ENCODE results near the gene PAK3.

PAK3 gene

DNA sequence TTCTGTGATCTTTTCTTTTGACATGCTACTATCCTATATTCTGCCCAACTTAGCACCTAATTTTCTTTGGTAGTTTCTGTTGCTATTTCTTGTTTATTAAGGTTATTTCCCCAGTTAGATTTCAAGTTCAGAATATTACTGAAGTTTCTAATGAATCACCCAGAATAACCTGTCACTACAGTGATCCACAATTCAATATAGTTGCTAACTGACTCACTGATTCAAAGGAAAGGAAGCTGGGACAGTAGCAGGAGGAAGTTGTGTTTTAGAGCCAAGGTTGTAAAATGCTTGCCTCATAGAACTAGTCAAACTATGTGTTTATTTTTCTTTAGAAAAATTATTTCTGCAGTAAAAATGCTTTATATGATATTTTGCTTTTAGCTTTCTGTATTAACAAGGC lies 37.4 kb downstream of the PAK3 start:
- DNase-seq: no peak
- Histone ChIP-seq H3K27me3 (ENCODE audit: insufficient read depth, low read depth, severe bottlenecking) (peaks cover 1% of the 10 kb centered on the region), H3K27ac (no peak overlapping the region), H3K9me3 (ENCODE audit: severe bottlenecking) (no peaks in the 10 kb centered on the region), H3K36me3 (no peaks in the 10 kb centered on the region), H3K4me3 (ENCODE audit: low read depth, low read length) (no peak overlapping the region)
- TF ChIP-seq, protein P1, sequence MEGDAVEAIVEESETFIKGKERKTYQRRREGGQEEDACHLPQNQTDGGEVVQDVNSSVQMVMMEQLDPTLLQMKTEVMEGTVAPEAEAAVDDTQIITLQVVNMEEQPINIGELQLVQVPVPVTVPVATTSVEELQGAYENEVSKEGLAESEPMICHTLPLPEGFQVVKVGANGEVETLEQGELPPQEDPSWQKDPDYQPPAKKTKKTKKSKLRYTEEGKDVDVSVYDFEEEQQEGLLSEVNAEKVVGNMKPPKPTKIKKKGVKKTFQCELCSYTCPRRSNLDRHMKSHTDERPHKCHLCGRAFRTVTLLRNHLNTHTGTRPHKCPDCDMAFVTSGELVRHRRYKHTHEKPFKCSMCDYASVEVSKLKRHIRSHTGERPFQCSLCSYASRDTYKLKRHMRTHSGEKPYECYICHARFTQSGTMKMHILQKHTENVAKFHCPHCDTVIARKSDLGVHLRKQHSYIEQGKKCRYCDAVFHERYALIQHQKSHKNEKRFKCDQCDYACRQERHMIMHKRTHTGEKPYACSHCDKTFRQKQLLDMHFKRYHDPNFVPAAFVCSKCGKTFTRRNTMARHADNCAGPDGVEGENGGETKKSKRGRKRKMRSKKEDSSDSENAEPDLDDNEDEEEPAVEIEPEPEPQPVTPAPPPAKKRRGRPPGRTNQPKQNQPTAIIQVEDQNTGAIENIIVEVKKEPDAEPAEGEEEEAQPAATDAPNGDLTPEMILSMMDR (IDR thresholded peaks at IDR 0.05; ENCODE audit: low read depth, low read length): no peak

DNA sequence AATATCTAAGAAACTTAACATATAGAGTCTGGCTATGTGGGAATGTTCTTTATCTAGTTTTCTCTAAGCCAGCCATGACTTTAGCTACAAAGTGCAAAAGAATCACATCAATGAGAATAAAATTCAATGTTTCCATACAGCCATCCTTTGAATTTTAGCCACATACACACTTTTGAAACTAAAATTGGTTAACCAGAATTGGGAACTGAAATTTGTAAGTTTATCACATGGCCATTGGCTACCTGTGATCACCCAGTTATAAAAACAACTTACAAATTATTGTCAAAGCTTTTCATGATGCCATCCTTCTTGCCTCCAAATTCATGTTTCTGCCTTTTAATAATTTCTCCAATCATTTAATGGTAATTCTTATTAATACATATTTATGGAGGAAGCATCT lies 49.9 kb downstream of the PAK3 start:
- H3K9me3 ChIP-seq (ENCODE audit: severe bottlenecking): no peaks in the 10 kb centered on the region
- H3K4me3 ChIP-seq (ENCODE audit: low read depth, low read length): no peak overlapping the region
- H3K27me3 ChIP-seq (ENCODE audit: insufficient read depth, low read depth, severe bottlenecking): peaks cover 22% of the 10 kb centered on the region
- no peak for DNase-seq
- TF ChIP-seq, protein P1 (IDR thresholded peaks at IDR 0.05; ENCODE audit: low read depth, low read length): no peak
- no peaks in the 10 kb centered on the region for H3K36me3 ChIP-seq
- H3K27ac ChIP-seq: no peak overlapping the region

DNA sequence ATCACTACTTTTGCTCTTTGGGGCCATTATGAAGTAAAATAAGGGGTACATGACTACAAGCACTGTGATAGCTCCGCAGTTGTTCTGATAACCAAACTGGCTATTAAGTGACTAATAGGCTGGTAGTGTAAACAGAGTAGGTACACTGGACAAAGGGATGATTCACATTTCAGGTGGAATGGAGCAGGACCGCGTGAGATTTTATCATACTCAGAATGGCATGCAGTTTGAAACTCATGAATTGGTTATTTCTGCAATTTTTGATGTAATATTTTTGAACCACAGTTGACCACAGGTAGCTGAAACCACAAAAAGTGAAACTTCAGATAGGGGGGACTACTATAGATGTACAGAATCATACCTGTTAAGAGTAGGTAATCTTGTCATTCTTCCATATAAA lies 55.8 kb downstream of the PAK3 start:
- Histone ChIP-seq H3K9me3 (ENCODE audit: severe bottlenecking) (no peaks in the 10 kb centered on the region), H3K36me3 (no peaks in the 10 kb centered on the region), H3K27me3 (ENCODE audit: insufficient read depth, low read depth, severe bottlenecking) (peaks cover 3% of the 10 kb centered on the region), H3K4me3 (ENCODE audit: low read depth, low read length) (no peak overlapping the region), H3K27ac (no peak overlapping the region)
- TF ChIP-seq, protein P1 (IDR thresholded peaks at IDR 0.05; ENCODE audit: low read depth, low read length): no peak
- no peak for DNase-seq

DNA sequence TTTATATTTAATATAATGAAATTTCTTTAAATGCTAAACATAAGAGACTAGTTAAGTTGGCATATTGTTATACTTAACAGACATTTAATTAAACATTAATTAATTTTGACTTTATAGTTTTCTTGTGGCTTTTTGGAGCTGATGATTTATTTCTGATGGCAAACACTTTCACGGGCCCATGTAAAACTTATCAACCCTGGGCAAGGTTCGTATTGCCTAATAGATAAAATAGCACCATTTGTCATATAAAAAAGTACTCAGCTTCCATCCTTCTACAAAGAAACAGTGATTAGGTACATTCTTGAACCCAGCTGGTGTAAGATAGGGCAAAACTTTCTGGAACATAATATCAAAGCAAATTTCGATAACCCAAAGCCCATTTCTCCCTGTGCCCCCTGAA lies 63.2 kb downstream of the PAK3 start:
- no peak overlapping the region for H3K27ac ChIP-seq
- H3K4me3 ChIP-seq (ENCODE audit: low read depth, low read length): no peak overlapping the region
- no peak for DNase-seq
- peaks cover 6% of the 10 kb centered on the region for H3K9me3 ChIP-seq (ENCODE audit: severe bottlenecking)
- TF ChIP-seq, protein P1 (IDR thresholded peaks at IDR 0.05; ENCODE audit: low read depth, low read length): no peak
- H3K27me3 ChIP-seq (ENCODE audit: insufficient read depth, low read depth, severe bottlenecking): no peaks in the 10 kb centered on the region
- no peaks in the 10 kb centered on the region for H3K36me3 ChIP-seq

DNA sequence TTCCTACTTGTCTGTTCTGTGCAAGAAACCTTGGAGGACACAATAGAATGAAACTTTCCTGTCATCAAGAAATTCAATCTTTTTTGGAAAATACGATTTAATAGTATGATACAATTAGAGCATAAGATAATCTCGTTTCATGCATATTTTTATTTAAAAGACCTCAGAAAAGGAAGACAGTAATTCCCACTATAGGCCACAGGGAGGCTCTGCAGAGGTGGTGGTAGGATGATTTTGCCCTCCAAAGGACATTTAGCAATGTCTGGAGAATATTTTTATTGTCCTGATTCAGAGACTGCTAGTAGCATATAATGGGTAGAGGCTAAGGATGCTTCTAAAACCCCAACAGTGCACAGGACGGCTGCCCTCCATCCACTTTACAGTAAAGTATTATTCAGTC lies 68.7 kb downstream of the PAK3 start:
- no peak overlapping the region for H3K4me3 ChIP-seq (ENCODE audit: low read depth, low read length)
- no peak overlapping the region for H3K27ac ChIP-seq
- peak; percentile 16 for DNase-seq
- H3K9me3 ChIP-seq (ENCODE audit: severe bottlenecking): peaks cover 6% of the 10 kb centered on the region
- TF ChIP-seq, protein P1 (IDR thresholded peaks at IDR 0.05; ENCODE audit: low read depth, low read length): peak; percentile 46
- no peaks in the 10 kb centered on the region for H3K36me3 ChIP-seq
- no peaks in the 10 kb centered on the region for H3K27me3 ChIP-seq (ENCODE audit: insufficient read depth, low read depth, severe bottlenecking)

DNA sequence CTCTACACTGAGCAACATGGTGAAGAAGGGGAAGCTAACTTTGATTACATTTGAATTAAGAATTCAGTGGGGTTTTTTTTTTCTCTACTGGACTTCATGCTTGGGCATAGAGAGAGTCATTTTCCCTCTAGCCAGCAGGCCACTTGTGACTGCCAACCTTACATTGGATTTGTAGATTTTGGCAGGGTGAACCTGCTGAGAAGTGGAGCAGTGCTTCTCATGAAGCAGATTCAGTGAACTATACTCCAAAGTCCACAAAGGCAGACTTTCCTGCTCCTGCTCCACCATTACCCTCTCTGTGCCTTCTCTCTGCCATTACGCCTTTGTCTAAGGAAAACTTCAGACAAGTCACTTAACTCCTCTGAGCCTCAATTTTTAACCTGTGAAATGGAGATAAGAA lies 69.9 kb downstream of the PAK3 start:
- DNase-seq: no peak
- Histone ChIP-seq H3K9me3 (ENCODE audit: severe bottlenecking) (peaks cover 6% of the 10 kb centered on the region), H3K27me3 (ENCODE audit: insufficient read depth, low read depth, severe bottlenecking) (no peaks in the 10 kb centered on the region), H3K4me3 (ENCODE audit: low read depth, low read length) (no peak overlapping the region), H3K27ac (no peak overlapping the region), H3K36me3 (no peaks in the 10 kb centered on the region)
- TF ChIP-seq, protein P1 (IDR thresholded peaks at IDR 0.05; ENCODE audit: low read depth, low read length): no peak

All from WERI-Rb-1 (cell line).